DND-41 (cell line): Measurements from ENCODE around the gene TCEAL5.

ENCODE experiments used
- EZH2 ChIP-seq: IDR thresholded peaks from 3 replicates; pipeline ENCODE4 v1.6.1; 2012; ENCODE audit warnings: borderline replicate concordance, low read depth, mild to moderate bottlenecking, moderate library complexity, low read length, inconsistent platforms; ENCODE audit not compliant: severe bottlenecking
- TF ChIP-seq, protein P1 (sequence below): IDR thresholded peaks from 2 replicates; pipeline ENCODE4 v1.5.1; 2012; ENCODE audit warnings: borderline replicate concordance, low read length, moderate library complexity, mild to moderate bottlenecking; ENCODE audit not compliant: poor library complexity, severe bottlenecking; ENCODE audit errors: extremely low read depth

DNA sequence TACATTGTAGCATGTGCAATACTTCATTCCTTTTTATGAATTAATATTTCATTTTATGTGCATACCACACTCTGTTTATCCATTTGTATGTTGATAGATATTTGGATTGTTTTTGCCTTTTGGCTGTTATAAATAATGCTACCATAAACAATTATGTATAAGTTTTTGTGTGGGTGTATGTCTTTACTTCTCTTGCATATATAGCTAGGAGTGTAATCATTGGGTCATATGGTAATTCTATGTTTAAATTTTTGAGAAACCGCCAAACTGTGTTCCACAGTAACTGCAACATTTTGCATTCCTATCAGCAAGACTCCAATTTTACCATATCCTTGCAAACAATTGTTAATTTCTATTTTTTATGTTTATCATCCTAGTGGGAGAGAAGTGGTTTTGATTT lies 3.1 kb upstream of the TCEAL5 start:
- TF ChIP-seq, protein P1, sequence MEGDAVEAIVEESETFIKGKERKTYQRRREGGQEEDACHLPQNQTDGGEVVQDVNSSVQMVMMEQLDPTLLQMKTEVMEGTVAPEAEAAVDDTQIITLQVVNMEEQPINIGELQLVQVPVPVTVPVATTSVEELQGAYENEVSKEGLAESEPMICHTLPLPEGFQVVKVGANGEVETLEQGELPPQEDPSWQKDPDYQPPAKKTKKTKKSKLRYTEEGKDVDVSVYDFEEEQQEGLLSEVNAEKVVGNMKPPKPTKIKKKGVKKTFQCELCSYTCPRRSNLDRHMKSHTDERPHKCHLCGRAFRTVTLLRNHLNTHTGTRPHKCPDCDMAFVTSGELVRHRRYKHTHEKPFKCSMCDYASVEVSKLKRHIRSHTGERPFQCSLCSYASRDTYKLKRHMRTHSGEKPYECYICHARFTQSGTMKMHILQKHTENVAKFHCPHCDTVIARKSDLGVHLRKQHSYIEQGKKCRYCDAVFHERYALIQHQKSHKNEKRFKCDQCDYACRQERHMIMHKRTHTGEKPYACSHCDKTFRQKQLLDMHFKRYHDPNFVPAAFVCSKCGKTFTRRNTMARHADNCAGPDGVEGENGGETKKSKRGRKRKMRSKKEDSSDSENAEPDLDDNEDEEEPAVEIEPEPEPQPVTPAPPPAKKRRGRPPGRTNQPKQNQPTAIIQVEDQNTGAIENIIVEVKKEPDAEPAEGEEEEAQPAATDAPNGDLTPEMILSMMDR = no peak
- TF ChIP-seq EZH2 = no peak
